GM21360 (cell line): ENCODE results near the gene SDR42E1.

Source experiments
- ATAC-seq: cut with Tn5 transposase; IDR thresholded peaks from one replicate; pipeline ENCODE4 v1.9.1; 2021; ENCODE audit warnings: mild to moderate bottlenecking, moderate library complexity; ENCODE audit not compliant: unreplicated experiment

Gene SDR42E1

GRCh38 chr16:81940781-81941560, 70.3 kb downstream of the SDR42E1 start:
- no peak for ATAC-seq

GRCh38 chr16:81939164-81940056, 71.9 kb downstream of the SDR42E1 start:
- ATAC-seq: no peak
